GM21447 (cell line): ENCODE data around the gene SEZ6L.

Source experiments
- ATAC-seq: cut with Tn5 transposase; IDR thresholded peaks from one replicate; pipeline ENCODE4 v1.9.1; 2021; ENCODE audit not compliant: unreplicated experiment

The SEZ6L gene

DNA sequence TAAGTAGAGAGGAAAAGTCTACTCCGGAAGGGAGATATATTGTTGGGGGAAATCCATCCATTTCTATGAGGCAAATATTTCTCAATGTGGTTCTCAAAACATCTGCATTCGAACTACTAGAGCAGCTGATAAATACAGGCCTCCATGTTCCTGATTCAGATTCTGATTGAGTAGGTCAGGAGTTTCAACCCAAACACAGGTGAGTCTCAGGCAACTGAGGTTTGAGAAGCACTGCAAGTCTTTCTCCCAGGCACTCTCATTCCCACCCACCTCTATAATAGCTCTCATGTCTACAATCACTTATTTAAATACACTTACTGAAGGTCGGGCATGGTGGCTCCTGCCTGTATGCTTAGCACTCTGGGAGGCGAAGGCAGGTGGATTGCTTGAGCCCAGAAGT is 245.1 kb downstream of the SEZ6L start:
- no peak for ATAC-seq

GRCh38 chr22:26416256-26416655 is 247.0 kb downstream of the SEZ6L start:
- no peak for ATAC-seq

DNA sequence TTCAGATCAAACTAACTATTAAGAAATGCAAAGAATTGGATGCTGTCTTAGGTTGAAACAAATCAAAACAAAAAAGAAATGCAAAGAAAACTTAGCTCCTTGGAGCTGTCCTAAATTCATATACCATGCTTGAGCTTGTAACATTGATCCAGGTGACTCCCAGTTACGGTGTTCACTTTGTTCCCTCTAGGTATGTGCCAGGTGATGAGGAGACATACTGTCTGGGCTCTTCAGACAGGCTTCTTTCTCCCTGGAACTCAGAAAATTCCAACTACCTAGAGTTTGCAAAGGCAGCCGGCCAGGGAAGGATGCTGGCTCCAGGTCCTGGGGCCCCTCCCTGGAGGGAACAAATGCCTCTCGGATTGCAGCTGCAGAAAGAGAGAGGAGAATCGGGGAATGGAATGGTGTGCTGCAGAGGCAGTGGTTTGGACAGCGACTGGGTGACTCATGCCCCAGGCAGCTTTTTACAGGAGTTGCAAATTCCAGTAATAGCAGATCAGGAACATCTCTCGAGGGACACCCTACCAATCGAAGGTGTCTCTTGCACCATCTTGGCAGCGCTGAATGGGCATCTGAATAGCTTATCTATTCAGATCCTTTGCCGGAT is 247.5 kb downstream of the SEZ6L start:
- no peak for ATAC-seq

DNA sequence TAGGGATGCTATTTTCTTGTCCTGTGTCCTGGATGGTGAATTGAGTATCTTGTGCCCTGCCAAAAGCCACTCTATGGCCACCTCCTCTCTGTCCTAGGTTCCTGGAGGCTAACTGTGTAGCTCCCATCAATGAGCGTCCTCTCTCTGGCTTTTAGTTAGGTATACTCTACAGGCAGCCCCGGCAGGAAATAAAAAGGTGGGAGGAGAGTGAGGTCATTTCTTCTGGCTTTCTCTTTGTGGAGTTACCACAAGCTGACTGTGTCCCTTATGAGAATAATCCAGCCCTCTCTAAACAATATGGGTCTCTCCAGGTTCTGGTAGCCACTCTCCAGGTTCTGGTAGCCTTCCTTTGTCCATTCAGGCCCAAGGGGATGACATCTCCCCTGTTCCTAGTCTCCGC is 248.1 kb downstream of the SEZ6L start:
- ATAC-seq, result no peak

- no peak for ATAC-seq
Observed at GRCh38 chr22:26418620-26419019, 249.4 kb downstream of the SEZ6L start.

- no peak for ATAC-seq
Observed at GRCh38 chr22:26426924-26427323, 257.7 kb downstream of the SEZ6L start.

GRCh38 chr22:26428515-26429457 is 259.5 kb downstream of the SEZ6L start, which contains the start of gene ASPHD2:
TSS of gene ASPHD2 (plus strand) at chr22:26429260. CDS start at chr22:26433616, 4,356 bp downstream.
- ATAC-seq, result peak; percentile 67

DNA sequence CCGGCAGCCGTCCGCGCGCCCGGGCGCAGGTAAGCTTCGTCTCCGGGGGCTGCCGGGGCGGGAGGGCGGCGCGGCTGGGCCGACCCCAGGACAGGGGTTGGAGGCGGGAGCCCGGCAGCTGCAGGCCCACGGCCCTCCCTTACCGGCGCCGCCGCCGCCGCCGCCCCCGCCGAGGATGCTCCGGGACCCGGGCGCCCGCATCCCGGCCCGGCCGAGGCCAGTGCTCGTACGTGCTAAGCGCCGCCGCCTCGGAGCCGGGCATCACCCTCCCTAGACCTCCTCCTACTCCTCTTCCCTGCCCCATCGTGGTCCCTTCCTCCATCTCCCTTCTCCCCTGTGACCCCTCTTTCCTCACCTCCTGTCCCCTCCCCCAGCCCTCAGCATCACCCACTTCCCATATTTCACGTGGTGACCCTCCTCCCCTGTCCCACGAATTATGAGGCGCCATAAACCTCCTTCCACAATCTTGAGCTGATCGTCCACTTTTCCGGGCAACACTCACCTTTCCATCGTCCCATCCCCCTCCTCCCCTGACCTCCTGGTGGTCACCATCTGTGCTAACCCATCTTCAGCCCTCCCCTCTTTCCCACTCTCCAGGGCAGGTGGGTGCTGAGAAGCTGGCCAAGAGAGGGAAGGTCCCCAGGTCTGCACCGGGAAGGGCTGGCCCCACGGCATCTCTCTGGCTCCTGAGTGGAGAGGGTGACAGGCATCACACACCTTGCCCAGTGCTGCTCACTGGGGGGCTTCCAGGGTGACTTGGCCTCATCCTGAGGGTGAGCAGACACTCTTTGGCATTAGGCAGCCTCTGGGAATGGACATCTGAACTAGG is 260.4 kb downstream of the SEZ6L start:
- ATAC-seq, result no peak

DNA sequence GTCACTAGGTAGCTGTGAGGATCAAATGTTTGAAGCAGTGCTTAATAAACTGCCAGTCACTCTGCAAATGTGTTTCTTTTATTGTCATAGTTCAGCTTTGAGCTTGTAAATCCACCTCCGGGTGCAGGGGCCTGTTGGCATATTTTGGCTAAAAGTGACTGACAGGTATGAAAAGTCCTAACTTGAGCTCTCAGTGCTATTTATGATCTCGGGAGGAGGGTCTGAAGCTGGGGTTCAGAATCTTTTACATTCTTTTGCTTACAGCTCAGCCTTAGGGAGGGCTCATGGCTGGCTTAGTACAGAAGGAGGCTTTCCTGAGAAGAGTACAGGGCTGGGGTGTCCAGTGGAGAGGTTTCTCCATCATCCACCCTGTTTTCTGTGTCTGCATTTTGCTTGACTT is 261.3 kb downstream of the SEZ6L start:
- ATAC-seq, result no peak

DNA sequence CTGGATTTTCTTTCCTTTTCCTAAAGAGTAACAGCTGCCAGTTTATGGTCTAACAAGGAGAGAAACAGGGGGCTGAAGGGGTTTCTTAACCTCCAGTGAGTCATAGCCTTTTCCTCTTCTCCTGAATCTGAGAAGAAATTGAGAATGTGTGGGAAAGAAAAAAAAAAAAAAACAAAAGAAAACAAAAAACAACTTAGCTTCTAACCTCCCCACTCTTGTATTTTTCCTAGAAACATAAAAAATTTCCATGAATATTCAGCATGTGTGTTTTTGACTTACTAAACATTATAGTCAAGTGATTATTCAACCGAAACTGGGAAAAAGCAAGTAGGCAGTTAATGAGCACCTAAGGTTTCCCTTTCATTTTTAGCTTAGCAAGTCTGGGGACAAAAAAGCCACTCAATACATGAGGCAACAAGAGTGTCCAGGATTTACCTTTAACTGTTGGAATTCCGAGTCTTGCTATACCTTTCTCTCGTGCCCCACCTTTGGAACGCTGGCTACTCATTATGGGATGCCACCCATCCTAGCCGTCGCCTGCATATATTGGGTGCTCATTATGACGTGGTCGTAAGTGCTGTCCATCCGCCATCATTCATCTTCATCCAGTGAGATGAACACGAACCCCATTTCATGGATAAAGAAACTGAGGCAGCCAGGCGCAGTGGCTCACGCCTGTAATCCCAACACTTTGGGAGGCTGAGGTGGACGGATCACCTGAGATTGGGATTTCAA is 262.2 kb downstream of the SEZ6L start:
- ATAC-seq, result no peak

GRCh38 chr22:26432619-26433311 is 263.5 kb downstream of the SEZ6L start:
- ATAC-seq, result no peak
